B cell (primary cell): ENCODE data around the gene LIPC.

ENCODE experiments used
- CTCF ChIP-seq: fragments of 200-600 bp; IDR thresholded peaks from one replicate; pipeline ENCODE4 v1.8.0; 2022; ENCODE audit warnings: antibody characterized with exemption, mild to moderate bottlenecking
- EZH2 ChIP-seq: IDR thresholded peaks from 2 replicates; pipeline ENCODE4 v1.6.1; 2012; ENCODE audit warnings: borderline replicate concordance, low read depth, mild to moderate bottlenecking, moderate library complexity, low read length; ENCODE audit not compliant: insufficient read depth, poor library complexity, severe bottlenecking

- TF ChIP-seq CTCF (no peak), EZH2 (no peak)
Measured at GRCh38 chr15:58569455-58569854, 137.7 kb downstream of the LIPC start.
